Measurements from ENCODE around the gene PAFAH1B1.
A peak's percentile ranks its signal among the peaks of the same experiment; 100 is the strongest.

Gene PAFAH1B1

GRCh38 chr17:2704031-2704889 is 110.8 kb downstream of the PAFAH1B1 start:
- no peak for DNase-seq (ENCODE audit: low spot score)

GRCh38 chr17:2704890-2705248 is 111.4 kb downstream of the PAFAH1B1 start:
- no peak for DNase-seq (ENCODE audit: low spot score)

GRCh38 chr17:2705263-2705662 is 111.8 kb downstream of the PAFAH1B1 start:
- DNase-seq (ENCODE audit: low spot score) = no peak

GRCh38 chr17:2705888-2706795 is 112.7 kb downstream of the PAFAH1B1 start:
- no peak for DNase-seq (ENCODE audit: low spot score)

GRCh38 chr17:2706911-2707510 is 113.6 kb downstream of the PAFAH1B1 start:
- no peak for DNase-seq (ENCODE audit: low spot score)

- DNase-seq (ENCODE audit: low spot score) = no peak
Measured at GRCh38 chr17:2707721-2708584, 114.5 kb downstream of the PAFAH1B1 start.

GRCh38 chr17:2708585-2709182 is 115.2 kb downstream of the PAFAH1B1 start:
- no peak for DNase-seq (ENCODE audit: low spot score)

- DNase-seq (ENCODE audit: low spot score) = no peak
Measured at GRCh38 chr17:2709183-2709661, 115.8 kb downstream of the PAFAH1B1 start.

- no peak for DNase-seq (ENCODE audit: low spot score)
Measured at GRCh38 chr17:2710071-2710802, 116.8 kb downstream of the PAFAH1B1 start.

- DNase-seq (ENCODE audit: low spot score) = no peak
Measured at GRCh38 chr17:2710803-2711607, 117.6 kb downstream of the PAFAH1B1 start.

GRCh38 chr17:2711608-2712299 is 118.3 kb downstream of the PAFAH1B1 start, which contains the start of gene CLUH:
Gene CLUH (minus strand): TSS chr17:2711764. CDS start chr17:2711661, 103 bp downstream.
- peak; percentile 97 for DNase-seq (ENCODE audit: low spot score)

GRCh38 chr17:2712300-2713043 is 119.0 kb downstream of the PAFAH1B1 start:
- DNase-seq (ENCODE audit: low spot score) = no peak

GRCh38 chr17:2713881-2714280 is 120.4 kb downstream of the PAFAH1B1 start:
- DNase-seq (ENCODE audit: low spot score) = no peak

GRCh38 chr17:2716649-2717048 is 123.2 kb downstream of the PAFAH1B1 start:
- no peak for DNase-seq (ENCODE audit: low spot score)

- DNase-seq (ENCODE audit: low spot score) = no peak
Measured at GRCh38 chr17:2718150-2718938, 124.9 kb downstream of the PAFAH1B1 start.

GRCh38 chr17:2719861-2720260 is 126.4 kb downstream of the PAFAH1B1 start:
- DNase-seq (ENCODE audit: low spot score) = no peak

GRCh38 chr17:2721603-2722002 is 128.1 kb downstream of the PAFAH1B1 start:
- no peak for DNase-seq (ENCODE audit: low spot score)
